A549 (cell line): Measurements from ENCODE around the gene XPNPEP2.

Experiments used
- HDAC2 ChIP-seq: fragments of 200-600 bp; sonication (generic); IDR thresholded peaks from 2 replicates; pipeline ENCODE4 v1.6.1; 2016
- POLR2AphosphoS2 ChIP-seq: conservative IDR thresholded peaks from 2 replicates; pipeline ENCODE4 v1.6.1; 2012; ENCODE audit warnings: low read length, improper control_type of control experiment, inconsistent platforms
- RAD21 ChIP-seq, 2 experiments: fragments of >200 bp in 1 of 2; sonication (Bioruptor Twin) in 1 of 2; formaldehyde crosslinking in 1 of 2; IDR thresholded peaks in 1 of 2; conservative IDR thresholded peaks in 1 of 2; 2 replicates in 1 of 2; 3 replicates in 1 of 2; pipeline ENCODE4 v1.6.1; 2012 to 2018; ENCODE audit warnings: inconsistent platforms in 1 of 2
- TF ChIP-seq, protein P1 (sequence below): fragments of >200 bp; sonication (Bioruptor Twin); formaldehyde crosslinking; IDR thresholded peaks from 3 replicates; pipeline ENCODE4 v1.5.1; 2016

DNA sequence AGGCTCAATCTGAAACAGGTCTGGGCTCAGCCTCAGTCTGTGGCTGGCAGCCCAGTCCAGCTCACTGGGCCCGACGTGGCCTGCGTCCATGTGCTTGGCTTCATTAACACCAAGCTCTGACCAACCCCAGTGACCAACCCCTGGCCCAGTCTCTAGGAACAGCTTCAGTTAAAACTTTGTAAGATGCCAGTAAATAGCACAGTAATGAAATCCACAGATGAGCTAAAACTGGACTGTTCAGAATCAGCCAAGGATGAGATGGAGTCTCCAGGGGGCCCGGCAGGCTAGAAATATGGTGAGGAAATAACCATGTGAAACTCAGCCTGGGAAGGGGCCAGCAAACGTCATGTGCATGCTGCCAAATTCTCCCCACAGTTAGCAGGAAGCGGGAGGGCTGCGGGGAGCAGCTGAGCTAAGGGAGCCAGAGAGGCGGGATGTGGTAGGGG is 37.1 kb upstream of the XPNPEP2 start:
- TF ChIP-seq, protein P1, sequence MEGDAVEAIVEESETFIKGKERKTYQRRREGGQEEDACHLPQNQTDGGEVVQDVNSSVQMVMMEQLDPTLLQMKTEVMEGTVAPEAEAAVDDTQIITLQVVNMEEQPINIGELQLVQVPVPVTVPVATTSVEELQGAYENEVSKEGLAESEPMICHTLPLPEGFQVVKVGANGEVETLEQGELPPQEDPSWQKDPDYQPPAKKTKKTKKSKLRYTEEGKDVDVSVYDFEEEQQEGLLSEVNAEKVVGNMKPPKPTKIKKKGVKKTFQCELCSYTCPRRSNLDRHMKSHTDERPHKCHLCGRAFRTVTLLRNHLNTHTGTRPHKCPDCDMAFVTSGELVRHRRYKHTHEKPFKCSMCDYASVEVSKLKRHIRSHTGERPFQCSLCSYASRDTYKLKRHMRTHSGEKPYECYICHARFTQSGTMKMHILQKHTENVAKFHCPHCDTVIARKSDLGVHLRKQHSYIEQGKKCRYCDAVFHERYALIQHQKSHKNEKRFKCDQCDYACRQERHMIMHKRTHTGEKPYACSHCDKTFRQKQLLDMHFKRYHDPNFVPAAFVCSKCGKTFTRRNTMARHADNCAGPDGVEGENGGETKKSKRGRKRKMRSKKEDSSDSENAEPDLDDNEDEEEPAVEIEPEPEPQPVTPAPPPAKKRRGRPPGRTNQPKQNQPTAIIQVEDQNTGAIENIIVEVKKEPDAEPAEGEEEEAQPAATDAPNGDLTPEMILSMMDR, result no peak
- TF ChIP-seq HDAC2, result no peak
- no peak for TF ChIP-seq RAD21 (conservative IDR thresholded peaks at IDR 0.05 in 1 of 2, IDR thresholded peaks at IDR 0.05 in 1 of 2)
- no peak for TF ChIP-seq POLR2AphosphoS2
